ENCODE measurements around the gene SEC24A. TPM values are rescaled to one million over a fixed set of nuclear protein-coding genes. Genes with fewer than 3 reads are reported as not detected.
"Not testable (repeated sequence)": the region's sequence is repeated elsewhere in the genome, so short reads cannot be mapped to it uniquely, and the experiment has no call there.

Gene SEC24A
- total RNA-seq, 2 donors from 2014 or later, result 17.0 to 21.0 TPM

- Mint-ChIP-seq H3K36me3 (ENCODE audit: low read depth) (peaks cover 5% of the 10 kb centered on the region), H3K27ac (peak overlapping the region; percentile 49), H3K4me1 (peaks cover 26% of the 10 kb centered on the region)
These were observed 22.1 kb upstream of the SEC24A start for GRCh38 chr5:134626369-134627014.

GRCh38 chr5:134634227-134634626 lies 14.4 kb upstream of the SEC24A start:
- H3K27me3 Mint-ChIP-seq, result no peaks in the 10 kb centered on the region
- no peak overlapping the region for H3K4me3 Mint-ChIP-seq
- no peaks in the 10 kb centered on the region for H3K9me3 ChIP-seq (ENCODE audit: control insufficient read depth, low read length, poor library complexity, severe bottlenecking)
- no peaks in the 10 kb centered on the region for H3K36me3 Mint-ChIP-seq (ENCODE audit: low read depth)
- DNase-seq (no peak), ATAC-seq (no peak)
- peaks cover 10% of the 10 kb centered on the region for H3K4me1 Mint-ChIP-seq
- H3K27ac Mint-ChIP-seq, result no peak overlapping the region

More at GRCh38 chr5:134626369-134627014, 22.1 kb upstream of the SEC24A start:
- no peak overlapping the region for H3K4me3 Mint-ChIP-seq
- DNase-seq, result no peak
- peak; percentile 30 for ATAC-seq
- no peaks in the 10 kb centered on the region for H3K9me3 ChIP-seq (ENCODE audit: control insufficient read depth, low read length, poor library complexity, severe bottlenecking)
- no peaks in the 10 kb centered on the region for H3K27me3 Mint-ChIP-seq

- not testable (repeated sequence) for H3K27me3 Mint-ChIP-seq; H3K36me3 Mint-ChIP-seq (ENCODE audit: low read depth); DNase-seq; H3K4me3 Mint-ChIP-seq; H3K27ac Mint-ChIP-seq; H3K9me3 ChIP-seq (ENCODE audit: control insufficient read depth, low read length, poor library complexity, severe bottlenecking); ATAC-seq; H3K4me1 Mint-ChIP-seq
These were observed 13.2 kb upstream of the SEC24A start for GRCh38 chr5:134635366-134635765.

GRCh38 chr5:134637116-134637721 lies 11.4 kb upstream of the SEC24A start:
- Mint-ChIP-seq H3K36me3 (ENCODE audit: low read depth) (no peaks in the 10 kb centered on the region), H3K4me1 (peaks cover 3% of the 10 kb centered on the region), H3K27me3 (no peaks in the 10 kb centered on the region), H3K4me3 (no peak overlapping the region), H3K27ac (no peak overlapping the region)
- DNase-seq (no peak), ATAC-seq (no peak)
- H3K9me3 ChIP-seq (ENCODE audit: control insufficient read depth, low read length, poor library complexity, severe bottlenecking), result no peaks in the 10 kb centered on the region

GRCh38 chr5:134638760-134639201 lies 9.8 kb upstream of the SEC24A start:
- H3K36me3 Mint-ChIP-seq (ENCODE audit: low read depth), result no peaks in the 10 kb centered on the region
- no peak for ATAC-seq
- H3K4me1 Mint-ChIP-seq, result peaks cover 8% of the 10 kb centered on the region

GRCh38 chr5:134642931-134643530 lies 5.6 kb upstream of the SEC24A start:
- DNase-seq, result no peak
- no peaks in the 10 kb centered on the region for H3K27me3 Mint-ChIP-seq
- no peak for ATAC-seq
- peaks cover 9% of the 10 kb centered on the region for H3K4me1 Mint-ChIP-seq
- H3K4me3 Mint-ChIP-seq, result no peak overlapping the region
- H3K27ac Mint-ChIP-seq, result peak overlapping the region; percentile 43
- H3K9me3 ChIP-seq (ENCODE audit: control insufficient read depth, low read length, poor library complexity, severe bottlenecking), result no peaks in the 10 kb centered on the region
- peaks cover under 1% of the 10 kb centered on the region for H3K36me3 Mint-ChIP-seq (ENCODE audit: low read depth)

More at GRCh38 chr5:134638760-134639201, 9.8 kb upstream of the SEC24A start:
- DNase-seq, result no peak
- no peaks in the 10 kb centered on the region for H3K9me3 ChIP-seq (ENCODE audit: control insufficient read depth, low read length, poor library complexity, severe bottlenecking)
- Mint-ChIP-seq H3K27ac (no peak overlapping the region), H3K27me3 (no peaks in the 10 kb centered on the region), H3K4me3 (no peak overlapping the region)

GRCh38 chr5:134647750-134648424 lies 698 bp upstream of the SEC24A start:
- H3K27me3 Mint-ChIP-seq, result no peaks in the 10 kb centered on the region
- ATAC-seq (peak; percentile 46), DNase-seq (no peak)
- H3K36me3 Mint-ChIP-seq (ENCODE audit: low read depth), result peaks cover 3% of the 10 kb centered on the region
- peak overlapping the region; percentile 99 for H3K27ac Mint-ChIP-seq
- no peaks in the 10 kb centered on the region for H3K9me3 ChIP-seq (ENCODE audit: control insufficient read depth, low read length, poor library complexity, severe bottlenecking)
- peak overlapping the region; percentile 97 for H3K4me3 Mint-ChIP-seq
- H3K4me1 Mint-ChIP-seq, result peaks cover 20% of the 10 kb centered on the region

- peak; percentile 0 for ATAC-seq
- no peak for DNase-seq
- H3K9me3 ChIP-seq (ENCODE audit: control insufficient read depth, low read length, poor library complexity, severe bottlenecking), result no peaks in the 10 kb centered on the region
- H3K36me3 Mint-ChIP-seq (ENCODE audit: low read depth), result peaks cover 3% of the 10 kb centered on the region
- no peaks in the 10 kb centered on the region for H3K27me3 Mint-ChIP-seq
- H3K4me3 Mint-ChIP-seq, result peak overlapping the region; percentile 97
- H3K27ac Mint-ChIP-seq, result peak overlapping the region; percentile 99
- peaks cover 21% of the 10 kb centered on the region for H3K4me1 Mint-ChIP-seq
These were observed 714 bp downstream of the SEC24A start for GRCh38 chr5:134649163-134649835.

GRCh38 chr5:134650660-134651059 lies 2.1 kb downstream of the SEC24A start:
- not testable (repeated sequence) for H3K27me3 Mint-ChIP-seq; DNase-seq; H3K4me3 Mint-ChIP-seq; H3K36me3 Mint-ChIP-seq (ENCODE audit: low read depth); H3K9me3 ChIP-seq (ENCODE audit: control insufficient read depth, low read length, poor library complexity, severe bottlenecking); ATAC-seq
- Mint-ChIP-seq H3K4me1 (peaks cover 25% of the 10 kb centered on the region), H3K27ac (peak overlapping the region; percentile 99)

- Mint-ChIP-seq H3K27ac (no peak overlapping the region), H3K4me3 (no peak overlapping the region), H3K4me1 (peaks cover 28% of the 10 kb centered on the region), H3K27me3 (no peaks in the 10 kb centered on the region), H3K36me3 (ENCODE audit: low read depth) (peaks cover 3% of the 10 kb centered on the region)
- H3K9me3 ChIP-seq (ENCODE audit: control insufficient read depth, low read length, poor library complexity, severe bottlenecking), result no peaks in the 10 kb centered on the region
- ATAC-seq (no peak), DNase-seq (no peak)
These were observed 2.9 kb downstream of the SEC24A start for GRCh38 chr5:134651531-134651930.

- no peak for ATAC-seq
- Mint-ChIP-seq H3K4me1 (peaks cover 17% of the 10 kb centered on the region), H3K27ac (peak overlapping the region; percentile 14), H3K27me3 (no peaks in the 10 kb centered on the region), H3K4me3 (no peak overlapping the region), H3K36me3 (ENCODE audit: low read depth) (peaks cover 3% of the 10 kb centered on the region)
- DNase-seq, result no peak
- no peaks in the 10 kb centered on the region for H3K9me3 ChIP-seq (ENCODE audit: control insufficient read depth, low read length, poor library complexity, severe bottlenecking)
These were observed 8.1 kb downstream of the SEC24A start for GRCh38 chr5:134656690-134657089.

- no peak for ATAC-seq
- peaks cover 3% of the 10 kb centered on the region for H3K36me3 Mint-ChIP-seq (ENCODE audit: low read depth)
- H3K4me1 Mint-ChIP-seq, result peaks cover 15% of the 10 kb centered on the region
These were observed 10.9 kb downstream of the SEC24A start for GRCh38 chr5:134659456-134659855.

GRCh38 chr5:134659922-134660321 lies 11.3 kb downstream of the SEC24A start:
- Mint-ChIP-seq H3K4me3 (no peak overlapping the region), H3K4me1 (peaks cover 15% of the 10 kb centered on the region), H3K27ac (no peak overlapping the region), H3K27me3 (no peaks in the 10 kb centered on the region), H3K36me3 (ENCODE audit: low read depth) (peaks cover 3% of the 10 kb centered on the region)
- no peaks in the 10 kb centered on the region for H3K9me3 ChIP-seq (ENCODE audit: control insufficient read depth, low read length, poor library complexity, severe bottlenecking)
- no peak for DNase-seq
- ATAC-seq, result no peak

More at GRCh38 chr5:134659456-134659855, 10.9 kb downstream of the SEC24A start:
- H3K4me3 Mint-ChIP-seq, result no peak overlapping the region
- no peak for DNase-seq
- H3K27ac Mint-ChIP-seq, result no peak overlapping the region
- H3K27me3 Mint-ChIP-seq, result no peaks in the 10 kb centered on the region
- no peaks in the 10 kb centered on the region for H3K9me3 ChIP-seq (ENCODE audit: control insufficient read depth, low read length, poor library complexity, severe bottlenecking)

Data from T-helper 17 cell (primary cell).